Measurements from ENCODE around the gene RASEF. TPM values are rescaled to one million over a fixed set of nuclear protein-coding genes. Genes with fewer than 3 reads are reported as not detected.

RASEF gene
- total RNA-seq, 3 donors from 2014 or later (not counting 1 experiment from before 2014, with no cell fraction given) = not detected

- Mint-ChIP-seq H3K4me3 (no peak overlapping the region), H3K27ac (no peak overlapping the region), H3K9me3 (peaks cover 0 to 6% of the 10 kb centered on the region in 2 donors), H3K4me1 (no peaks in the 10 kb centered on the region), H3K27me3 (ENCODE audit: low read depth in 2 of 2) (no peaks in the 10 kb centered on the region), H3K36me3 (no peaks in the 10 kb centered on the region)
- intact Hi-C loops (cut with micrococcal nuclease) = no loop called here
- Histone ChIP-seq H3K27me3 (ENCODE audit: control insufficient read depth, insufficient read depth, low read length) (no peaks in the 10 kb centered on the region), H3K9me3 (ENCODE audit: control insufficient read depth, insufficient read depth, low read length) (peaks cover 2% of the 10 kb centered on the region), H3K36me3 (ENCODE audit: control insufficient read depth, insufficient read depth, low read length) (no peaks in the 10 kb centered on the region), H3K4me1 (ENCODE audit: control insufficient read depth, insufficient read depth, low read length) (no peaks in the 10 kb centered on the region), H3K27ac (ENCODE audit: low read length) (no peak overlapping the region), H3K4me3 (ENCODE audit: low read length) (no peak overlapping the region)
- TF ChIP-seq, protein P1, sequence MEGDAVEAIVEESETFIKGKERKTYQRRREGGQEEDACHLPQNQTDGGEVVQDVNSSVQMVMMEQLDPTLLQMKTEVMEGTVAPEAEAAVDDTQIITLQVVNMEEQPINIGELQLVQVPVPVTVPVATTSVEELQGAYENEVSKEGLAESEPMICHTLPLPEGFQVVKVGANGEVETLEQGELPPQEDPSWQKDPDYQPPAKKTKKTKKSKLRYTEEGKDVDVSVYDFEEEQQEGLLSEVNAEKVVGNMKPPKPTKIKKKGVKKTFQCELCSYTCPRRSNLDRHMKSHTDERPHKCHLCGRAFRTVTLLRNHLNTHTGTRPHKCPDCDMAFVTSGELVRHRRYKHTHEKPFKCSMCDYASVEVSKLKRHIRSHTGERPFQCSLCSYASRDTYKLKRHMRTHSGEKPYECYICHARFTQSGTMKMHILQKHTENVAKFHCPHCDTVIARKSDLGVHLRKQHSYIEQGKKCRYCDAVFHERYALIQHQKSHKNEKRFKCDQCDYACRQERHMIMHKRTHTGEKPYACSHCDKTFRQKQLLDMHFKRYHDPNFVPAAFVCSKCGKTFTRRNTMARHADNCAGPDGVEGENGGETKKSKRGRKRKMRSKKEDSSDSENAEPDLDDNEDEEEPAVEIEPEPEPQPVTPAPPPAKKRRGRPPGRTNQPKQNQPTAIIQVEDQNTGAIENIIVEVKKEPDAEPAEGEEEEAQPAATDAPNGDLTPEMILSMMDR (IDR thresholded peaks at IDR 0.05) = no peak
- 81% methylated on average over 2 of the region's 2 CpGs for WGBS (ENCODE audit: insufficient coverage)
- DNase-seq = no peak
- ATAC-seq = no peak
Observed at GRCh38 chr9:83019246-83019645, 43.7 kb downstream of the RASEF start.

DNA sequence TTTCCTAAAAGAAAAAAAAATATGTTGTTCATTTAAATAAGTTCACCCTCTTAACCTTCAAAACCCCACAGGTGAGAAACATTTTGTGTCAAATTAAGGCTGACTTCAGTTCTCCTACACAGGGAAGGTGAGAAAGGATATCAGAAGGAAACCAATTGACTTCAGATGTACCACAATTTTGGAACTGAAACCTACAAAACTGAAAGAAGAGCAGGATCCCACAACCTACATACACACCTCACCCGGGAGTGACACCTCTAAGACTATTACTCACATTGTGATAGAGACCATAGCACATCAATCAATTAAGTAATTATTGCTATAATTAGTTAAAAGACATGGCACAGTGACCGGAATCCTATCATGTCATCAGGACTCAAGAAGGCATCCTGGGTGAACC, 47.0 kb downstream of the RASEF start:
- H3K4me1 Mint-ChIP-seq = no peaks in the 10 kb centered on the region
- peaks cover 2% of the 10 kb centered on the region for H3K9me3 ChIP-seq (ENCODE audit: control insufficient read depth, insufficient read depth, low read length)
- ATAC-seq (no peak), DNase-seq (no peak)
- no peak overlapping the region for H3K27ac Mint-ChIP-seq
- no peak overlapping the region for H3K4me3 Mint-ChIP-seq
- no peaks in the 10 kb centered on the region for H3K4me1 ChIP-seq (ENCODE audit: control insufficient read depth, insufficient read depth, low read length)
- TF ChIP-seq, protein P1 (IDR thresholded peaks at IDR 0.05) = no peak
- H3K36me3 ChIP-seq (ENCODE audit: control insufficient read depth, insufficient read depth, low read length) = no peaks in the 10 kb centered on the region
- H3K27ac ChIP-seq (ENCODE audit: low read length) = no peak overlapping the region
- intact Hi-C loops (cut with micrococcal nuclease) = no loop called here
- no peaks in the 10 kb centered on the region for H3K36me3 Mint-ChIP-seq
- H3K27me3 Mint-ChIP-seq (ENCODE audit: low read depth in 2 of 2) = no peaks in the 10 kb centered on the region
- WGBS (ENCODE audit: insufficient coverage) = 78% methylated on average over 2 of the region's 2 CpGs
- no peak overlapping the region for H3K4me3 ChIP-seq (ENCODE audit: low read length)
- no peaks in the 10 kb centered on the region for H3K27me3 ChIP-seq (ENCODE audit: control insufficient read depth, insufficient read depth, low read length)
- H3K9me3 Mint-ChIP-seq = peaks cover 0 to 4% of the 10 kb centered on the region in 2 donors

- Mint-ChIP-seq H3K9me3 (peaks cover 3 to 5% of the 10 kb centered on the region in 2 donors), H3K36me3 (no peaks in the 10 kb centered on the region), H3K4me1 (no peaks in the 10 kb centered on the region), H3K4me3 (no peak overlapping the region), H3K27ac (no peak overlapping the region), H3K27me3 (ENCODE audit: low read depth in 2 of 2) (no peaks in the 10 kb centered on the region)
- Histone ChIP-seq H3K9me3 (ENCODE audit: control insufficient read depth, insufficient read depth, low read length) (peaks cover 2% of the 10 kb centered on the region), H3K27me3 (ENCODE audit: control insufficient read depth, insufficient read depth, low read length) (no peaks in the 10 kb centered on the region), H3K27ac (ENCODE audit: low read length) (no peak overlapping the region), H3K36me3 (ENCODE audit: control insufficient read depth, insufficient read depth, low read length) (no peaks in the 10 kb centered on the region), H3K4me3 (ENCODE audit: low read length) (no peak overlapping the region), H3K4me1 (ENCODE audit: control insufficient read depth, insufficient read depth, low read length) (no peaks in the 10 kb centered on the region)
- 75% methylated on average over 3 of the region's 3 CpGs for WGBS (ENCODE audit: insufficient coverage)
- DNase-seq = no peak
- TF ChIP-seq, protein P1 (IDR thresholded peaks at IDR 0.05) = no peak
- intact Hi-C loops (cut with micrococcal nuclease) = no loop called here
- no peak for ATAC-seq
Observed at GRCh38 chr9:83013867-83014605, 48.9 kb downstream of the RASEF start.

Measured in natural killer cell (primary cell).